Gastrocnemius medialis (tissue), 4 donors: ENCODE data around the gene FANCC.

ENCODE experiments used
- CTCF ChIP-seq, 5 experiments: fragments of 450-650 bp in 3 of 5; fragments of 200-600 bp in 2 of 5; sonication (generic) in 2 of 5; IDR thresholded peaks in 4 of 5; conservative IDR thresholded peaks in 1 of 5; 1 replicate in 4 of 5; 2 replicates in 1 of 5; pipeline ENCODE4 v1.5.1; 2016 to 2019; ENCODE audit warnings: antibody characterized with exemption in 5 of 5, mild to moderate bottlenecking in 3 of 5, moderate library complexity in 3 of 5
- POLR2A ChIP-seq, 2 donors: fragments of 450-650 bp; IDR thresholded peaks; one replicate each; pipeline ENCODE4 v1.6.1; 2017; ENCODE audit warnings: antibody characterized with exemption in 2 of 2, mild to moderate bottlenecking in 2 of 2, moderate library complexity in 2 of 2

DNA sequence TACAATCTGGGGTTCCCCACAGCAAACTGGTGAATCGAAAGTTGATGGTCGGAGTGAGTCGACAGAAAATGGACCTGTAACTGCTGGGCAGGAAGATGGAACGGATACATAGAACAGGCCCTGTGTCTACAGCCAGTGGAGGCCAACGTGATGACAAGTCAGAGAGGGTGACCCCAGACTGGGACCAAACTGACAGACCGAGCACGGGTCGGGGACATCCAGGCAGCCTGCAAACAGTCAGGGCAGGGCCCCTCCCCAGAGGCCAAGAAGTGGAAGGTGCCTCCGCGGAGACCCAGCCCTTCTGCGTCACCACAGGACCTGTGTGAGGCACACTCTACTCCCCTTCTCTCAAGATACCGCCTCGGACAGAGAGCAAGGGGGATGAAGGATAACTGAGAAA lies 25.1 kb upstream of the FANCC start:
- TF ChIP-seq CTCF (IDR thresholded peaks at IDR 0.05 in 4 of 5, conservative IDR thresholded peaks at IDR 0.05 in 1 of 5) (no peak), POLR2A (IDR thresholded peaks at IDR 0.05) (no peak)
